ES-I3 (cell line): ENCODE results near the gene MEP1A.

Source experiments
- H3K36me3 ChIP-seq: 2 replicates; pipeline ENCODE4 v1.6.1; 2013; ENCODE audit warnings: mild to moderate bottlenecking, low read length, control low read depth, moderate library complexity; ENCODE audit not compliant: insufficient read depth
- H3K4me1 ChIP-seq: 2 replicates; pipeline ENCODE4 v1.6.1; 2013; ENCODE audit warnings: mild to moderate bottlenecking, control low read depth, low read length; ENCODE audit not compliant: insufficient read depth
- H3K9ac ChIP-seq: 2 replicates; pipeline ENCODE4 v1.6.1; 2013; ENCODE audit warnings: low read depth, mild to moderate bottlenecking, low read length, moderate library complexity
- H3K9me3 ChIP-seq: 2 replicates; pipeline ENCODE4 v1.6.1; 2013; ENCODE audit warnings: mild to moderate bottlenecking, low read length, moderate library complexity; ENCODE audit not compliant: control insufficient read depth, insufficient read depth

The MEP1A gene

GRCh38 chr6:46789434-46790354 lies 3.5 kb upstream of the MEP1A start:
- Histone ChIP-seq H3K36me3 (no peaks in the 10 kb centered on the region), H3K4me1 (no peaks in the 10 kb centered on the region), H3K9me3 (no peaks in the 10 kb centered on the region), H3K9ac (no peak overlapping the region)

DNA sequence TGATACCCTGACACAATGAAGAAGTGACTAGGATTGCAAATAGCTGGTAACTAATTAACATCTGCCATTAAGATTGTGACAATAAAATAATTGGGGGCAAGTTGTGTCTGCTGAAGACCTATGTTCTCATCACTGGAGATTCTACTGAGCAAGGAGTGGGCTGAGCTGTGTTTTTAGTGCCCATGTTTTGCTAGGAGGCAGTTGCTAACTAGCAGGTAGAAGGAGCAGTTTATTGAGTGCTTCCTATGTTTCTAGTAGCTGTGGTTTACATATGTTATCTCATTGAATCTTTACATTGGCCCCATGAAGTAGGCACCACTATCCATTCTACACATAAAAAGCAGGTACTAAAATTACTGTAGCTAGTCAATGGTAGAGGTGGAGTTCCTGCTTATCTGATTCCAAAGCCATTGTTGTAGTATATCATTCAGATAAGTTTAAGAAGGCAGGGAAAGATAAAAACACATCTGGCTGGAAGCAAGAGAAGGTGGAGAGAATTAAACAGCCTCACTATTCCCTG lies 2.8 kb upstream of the MEP1A start:
- Histone ChIP-seq H3K36me3 (no peaks in the 10 kb centered on the region), H3K9me3 (no peaks in the 10 kb centered on the region), H3K9ac (no peak overlapping the region), H3K4me1 (no peaks in the 10 kb centered on the region)

- no peak overlapping the region for H3K9ac ChIP-seq
- no peaks in the 10 kb centered on the region for H3K36me3 ChIP-seq
- H3K4me1 ChIP-seq, result no peaks in the 10 kb centered on the region
- H3K9me3 ChIP-seq, result no peaks in the 10 kb centered on the region
Observed at GRCh38 chr6:46792635-46793034, 554 bp upstream of the MEP1A start.

- no peaks in the 10 kb centered on the region for H3K4me1 ChIP-seq
- H3K9me3 ChIP-seq, result no peaks in the 10 kb centered on the region
- H3K9ac ChIP-seq, result no peak overlapping the region
- H3K36me3 ChIP-seq, result no peaks in the 10 kb centered on the region
Observed at GRCh38 chr6:46794068-46794467, 879 bp downstream of the MEP1A start.

DNA sequence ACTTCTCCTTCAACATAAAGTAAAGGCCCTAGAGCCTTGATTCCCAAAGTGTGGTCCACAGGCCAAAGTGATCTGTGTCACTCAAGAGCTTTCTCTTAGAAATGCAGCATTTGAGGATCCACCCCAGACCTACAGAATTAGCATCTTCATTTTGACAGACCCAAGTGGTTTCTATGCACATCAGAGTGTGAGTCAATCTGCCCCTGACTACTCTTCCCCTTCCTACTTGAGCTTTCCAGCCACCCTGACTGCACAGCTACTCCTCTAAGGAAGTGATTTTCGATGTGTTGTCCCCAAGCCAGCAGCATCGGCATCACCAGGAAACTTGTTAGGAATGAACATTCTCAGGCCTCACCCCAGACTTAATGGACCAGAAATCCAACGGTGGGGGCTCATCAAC lies 2.6 kb downstream of the MEP1A start:
- H3K9me3 ChIP-seq, result no peaks in the 10 kb centered on the region
- no peaks in the 10 kb centered on the region for H3K4me1 ChIP-seq
- no peaks in the 10 kb centered on the region for H3K36me3 ChIP-seq
- no peak overlapping the region for H3K9ac ChIP-seq

- Histone ChIP-seq H3K36me3 (no peaks in the 10 kb centered on the region), H3K4me1 (no peaks in the 10 kb centered on the region), H3K9ac (no peak overlapping the region), H3K9me3 (no peaks in the 10 kb centered on the region)
Observed at GRCh38 chr6:46796848-46797580, 3.8 kb downstream of the MEP1A start.

GRCh38 chr6:46799657-46800056 lies 6.5 kb downstream of the MEP1A start:
- Histone ChIP-seq H3K36me3 (no peaks in the 10 kb centered on the region), H3K4me1 (no peaks in the 10 kb centered on the region), H3K9ac (no peak overlapping the region), H3K9me3 (no peaks in the 10 kb centered on the region)

DNA sequence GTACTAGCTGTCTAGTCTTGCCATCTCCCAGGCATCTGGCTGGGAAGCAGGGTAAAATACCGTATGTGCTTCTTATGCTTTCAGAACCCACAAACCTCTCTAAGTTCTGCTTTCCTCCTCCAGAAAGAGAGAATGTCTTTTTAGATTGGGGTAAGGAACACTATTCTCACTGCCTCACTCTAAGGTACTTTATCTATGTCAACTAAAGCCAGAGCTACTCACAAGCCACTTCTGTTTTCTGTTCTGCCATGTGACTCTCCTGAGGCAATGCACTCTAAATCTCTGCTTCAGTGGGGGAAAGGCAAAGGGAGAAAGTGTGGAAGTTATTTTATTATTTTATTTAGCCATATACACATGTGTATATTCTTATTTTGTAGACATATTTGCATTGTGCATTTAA lies 15.6 kb downstream of the MEP1A start:
- no peaks in the 10 kb centered on the region for H3K9me3 ChIP-seq
- H3K36me3 ChIP-seq, result no peaks in the 10 kb centered on the region
- H3K9ac ChIP-seq, result no peak overlapping the region
- no peaks in the 10 kb centered on the region for H3K4me1 ChIP-seq

DNA sequence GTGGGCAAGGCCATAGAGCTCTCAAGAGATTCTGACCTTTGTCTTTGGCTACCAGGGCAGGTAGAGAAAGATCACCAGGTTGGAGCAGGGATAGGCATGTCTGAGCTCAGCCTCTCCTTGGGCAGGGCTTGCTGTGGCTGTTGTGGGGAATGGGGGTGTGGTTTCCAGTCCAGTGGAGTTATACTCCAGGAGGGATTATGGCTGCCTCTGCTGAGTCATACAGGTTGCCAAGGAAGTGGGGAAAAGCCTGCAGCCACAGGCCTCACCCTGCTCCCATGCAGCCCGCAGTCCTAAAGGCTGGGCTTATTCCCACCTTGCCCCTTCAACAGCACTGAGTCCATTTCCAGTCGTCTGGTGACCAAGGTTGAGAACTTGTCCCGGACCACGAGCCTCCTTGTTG lies 21.9 kb downstream of the MEP1A start:
- Histone ChIP-seq H3K9ac (no peak overlapping the region), H3K9me3 (no peaks in the 10 kb centered on the region), H3K4me1 (peaks cover 3% of the 10 kb centered on the region; the same call in 1 of the 2 replicates), H3K36me3 (no peaks in the 10 kb centered on the region)

GRCh38 chr6:46816626-46817025 lies 23.4 kb downstream of the MEP1A start:
- Histone ChIP-seq H3K9ac (no peak overlapping the region), H3K9me3 (no peaks in the 10 kb centered on the region), H3K4me1 (peaks cover 3% of the 10 kb centered on the region; the same call in 1 of the 2 replicates), H3K36me3 (no peaks in the 10 kb centered on the region)

DNA sequence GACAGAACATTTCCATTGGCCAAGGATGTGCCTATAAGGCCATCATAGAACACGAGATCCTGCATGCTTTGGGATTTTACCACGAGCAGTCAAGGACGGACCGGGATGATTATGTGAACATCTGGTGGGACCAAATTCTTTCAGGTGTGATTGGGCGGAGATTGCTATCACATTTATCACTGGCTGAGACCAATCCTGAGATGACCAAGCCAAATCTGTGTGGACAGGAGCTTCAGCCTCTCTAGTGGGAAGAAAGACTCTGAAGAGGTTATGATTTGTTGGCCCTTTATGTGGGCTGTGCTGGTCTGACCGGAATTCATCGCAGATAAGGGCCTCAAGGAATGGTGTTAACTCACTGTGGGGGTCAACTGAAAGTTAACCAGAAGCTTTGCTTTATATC lies 26.4 kb downstream of the MEP1A start:
- no peak overlapping the region for H3K9ac ChIP-seq
- H3K36me3 ChIP-seq, result no peaks in the 10 kb centered on the region
- H3K4me1 ChIP-seq, result peaks cover 3% of the 10 kb centered on the region; the same call in 1 of the 2 replicates
- H3K9me3 ChIP-seq, result no peaks in the 10 kb centered on the region

DNA sequence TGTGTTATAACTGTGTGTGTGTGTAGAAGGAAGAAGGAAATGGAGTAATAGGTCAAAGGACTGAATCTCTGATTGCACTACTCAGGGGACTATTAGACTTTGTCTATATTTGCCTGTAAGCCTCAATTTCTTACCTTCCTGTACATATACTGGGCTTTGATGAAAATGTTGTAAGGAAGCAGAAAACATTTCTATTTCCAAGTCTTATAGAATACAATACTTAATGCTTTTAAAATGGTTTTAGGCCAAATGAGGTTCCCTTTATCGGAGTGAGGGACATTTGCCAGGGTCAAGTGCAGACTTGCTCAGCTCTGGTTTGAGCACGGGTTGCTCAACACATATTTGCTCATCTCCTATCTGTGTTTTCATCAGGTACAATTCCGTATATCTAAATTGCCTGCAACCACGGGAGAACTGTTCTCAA lies 28.3 kb downstream of the MEP1A start:
- H3K4me1 ChIP-seq, result peaks cover 3% of the 10 kb centered on the region; the same call in 1 of the 2 replicates
- H3K36me3 ChIP-seq, result no peaks in the 10 kb centered on the region
- no peak overlapping the region for H3K9ac ChIP-seq
- no peaks in the 10 kb centered on the region for H3K9me3 ChIP-seq

DNA sequence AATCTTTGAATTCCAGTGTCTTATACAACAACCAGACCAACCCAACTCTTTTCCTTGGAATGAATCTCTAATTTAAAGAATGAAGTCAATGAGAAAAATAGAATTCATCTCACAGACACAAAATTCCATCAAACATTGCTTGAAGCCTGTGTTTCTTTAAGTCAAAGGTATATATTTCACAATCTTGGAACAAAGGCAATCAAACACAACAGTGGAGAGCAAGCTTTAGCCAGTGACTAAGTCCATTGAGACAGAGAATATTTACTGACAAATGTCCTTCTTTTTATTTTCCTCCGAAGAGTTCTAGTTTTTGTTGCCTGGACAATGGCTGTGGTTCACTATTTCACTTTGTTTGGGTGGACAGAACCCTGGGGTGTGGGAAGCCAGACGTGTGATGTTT lies 35.8 kb downstream of the MEP1A start:
- H3K36me3 ChIP-seq, result no peaks in the 10 kb centered on the region
- H3K4me1 ChIP-seq, result no peaks in the 10 kb centered on the region
- H3K9me3 ChIP-seq, result no peaks in the 10 kb centered on the region
- H3K9ac ChIP-seq, result no peak overlapping the region

- no peak overlapping the region for H3K9ac ChIP-seq
- no peaks in the 10 kb centered on the region for H3K9me3 ChIP-seq
- no peaks in the 10 kb centered on the region for H3K4me1 ChIP-seq
- no peaks in the 10 kb centered on the region for H3K36me3 ChIP-seq
Observed at GRCh38 chr6:46832816-46833215, 39.6 kb downstream of the MEP1A start.
